ENCODE data around the gene PPDPF. TPM values are rescaled to one million over a fixed set of nuclear protein-coding genes. Genes with fewer than 3 reads are reported as not detected.

The PPDPF gene
- total and polyA plus RNA-seq, 4 donors = 36.9 to 545 (median 474) TPM

DNA sequence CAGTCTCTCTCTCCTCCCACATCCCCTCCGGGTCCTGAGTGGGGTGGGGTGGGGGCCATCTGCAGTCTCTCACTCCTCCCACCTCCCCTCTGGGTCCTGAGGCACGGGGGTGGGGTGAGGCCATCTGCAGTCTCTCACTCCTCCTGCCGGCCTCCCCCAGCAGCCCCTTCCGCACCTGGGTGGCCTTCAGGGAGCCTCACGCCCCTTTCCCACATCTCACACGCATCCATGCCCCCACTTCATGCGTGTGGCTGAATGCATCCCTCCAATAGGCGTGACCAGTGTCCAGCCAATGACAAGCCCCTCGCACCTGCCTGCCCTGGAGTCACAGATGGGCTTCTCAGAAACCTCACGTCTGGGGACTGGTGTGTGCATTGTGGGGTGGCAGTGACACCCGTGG, 28.0 kb downstream of the PPDPF start:
- peaks cover 0 to 28% (median 12%) of the 10 kb centered on the region in 3 donors for H3K27me3 ChIP-seq (ENCODE audit: control insufficient read depth in 3 of 3, insufficient read depth in 3 of 3, low read length in 2 of 3)
- TF ChIP-seq, protein P1, sequence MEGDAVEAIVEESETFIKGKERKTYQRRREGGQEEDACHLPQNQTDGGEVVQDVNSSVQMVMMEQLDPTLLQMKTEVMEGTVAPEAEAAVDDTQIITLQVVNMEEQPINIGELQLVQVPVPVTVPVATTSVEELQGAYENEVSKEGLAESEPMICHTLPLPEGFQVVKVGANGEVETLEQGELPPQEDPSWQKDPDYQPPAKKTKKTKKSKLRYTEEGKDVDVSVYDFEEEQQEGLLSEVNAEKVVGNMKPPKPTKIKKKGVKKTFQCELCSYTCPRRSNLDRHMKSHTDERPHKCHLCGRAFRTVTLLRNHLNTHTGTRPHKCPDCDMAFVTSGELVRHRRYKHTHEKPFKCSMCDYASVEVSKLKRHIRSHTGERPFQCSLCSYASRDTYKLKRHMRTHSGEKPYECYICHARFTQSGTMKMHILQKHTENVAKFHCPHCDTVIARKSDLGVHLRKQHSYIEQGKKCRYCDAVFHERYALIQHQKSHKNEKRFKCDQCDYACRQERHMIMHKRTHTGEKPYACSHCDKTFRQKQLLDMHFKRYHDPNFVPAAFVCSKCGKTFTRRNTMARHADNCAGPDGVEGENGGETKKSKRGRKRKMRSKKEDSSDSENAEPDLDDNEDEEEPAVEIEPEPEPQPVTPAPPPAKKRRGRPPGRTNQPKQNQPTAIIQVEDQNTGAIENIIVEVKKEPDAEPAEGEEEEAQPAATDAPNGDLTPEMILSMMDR (IDR thresholded peaks at IDR 0.05; ENCODE audit: control extremely low read depth, extremely low read depth) = no peak
- ATAC-seq (ENCODE audit: insufficient read depth, low FRiP score) (no peak), DNase-seq (no peak)
- no peak overlapping the region for H3K9ac ChIP-seq (ENCODE audit: insufficient read depth in 1 of 2, low read length in 2 of 2)
- no peak overlapping the region for H3K4me3 ChIP-seq
- WGBS, 2 donors = 50 to 65% methylated on average over 10 to 11 of the region's 11 CpGs
- H3K36me3 ChIP-seq (ENCODE audit: control insufficient read depth in 4 of 4, insufficient read depth in 4 of 4, low read length in 4 of 4) = no peaks in the 10 kb centered on the region
- H3K27ac ChIP-seq (ENCODE audit: low read depth in 1 of 2, low read length in 1 of 2) = no peak overlapping the region
- no peaks in the 10 kb centered on the region for H3K4me1 ChIP-seq (ENCODE audit: control insufficient read depth in 5 of 5, insufficient read depth in 5 of 5, low read length in 5 of 5)
- H3K9me3 ChIP-seq (ENCODE audit: control insufficient read depth in 4 of 4, insufficient read depth in 3 of 4, low read length in 3 of 4) = no peaks in the 10 kb centered on the region

DNA sequence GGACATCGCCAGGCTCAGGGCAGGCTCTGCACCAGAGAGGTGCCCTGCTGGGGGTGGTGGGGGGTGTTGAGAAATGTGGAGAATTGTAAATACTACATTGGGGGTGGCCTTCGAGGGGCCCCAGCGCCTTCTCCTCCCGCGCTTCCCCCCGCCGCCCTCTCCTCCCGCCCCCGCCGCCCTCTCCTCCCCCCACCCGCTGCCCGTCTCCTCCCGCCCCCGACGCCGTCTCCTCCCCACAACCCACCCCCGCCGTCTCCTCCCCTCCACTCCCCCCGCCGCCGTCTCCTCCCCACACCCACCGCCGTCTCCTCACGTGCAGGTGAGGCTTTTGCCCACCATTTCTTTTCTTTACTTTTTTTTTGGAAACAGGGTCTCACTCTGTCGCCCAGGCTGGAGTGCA, 28.5 kb downstream of the PPDPF start:
- ATAC-seq (ENCODE audit: insufficient read depth, low FRiP score) (no peak), DNase-seq (no peak)
- no peak overlapping the region for H3K4me3 ChIP-seq
- H3K27ac ChIP-seq (ENCODE audit: low read depth in 1 of 2, low read length in 1 of 2) = no peak overlapping the region
- WGBS, 2 donors = 27 to 28% methylated on average over 6 to 20 of the region's 25 CpGs
- H3K9ac ChIP-seq (ENCODE audit: insufficient read depth in 1 of 2, low read length in 2 of 2) = no peak overlapping the region
- no peaks in the 10 kb centered on the region for H3K9me3 ChIP-seq (ENCODE audit: control insufficient read depth in 4 of 4, insufficient read depth in 3 of 4, low read length in 3 of 4)
- no peaks in the 10 kb centered on the region for H3K4me1 ChIP-seq (ENCODE audit: control insufficient read depth in 5 of 5, insufficient read depth in 5 of 5, low read length in 5 of 5)
- H3K27me3 ChIP-seq (ENCODE audit: control insufficient read depth in 3 of 3, insufficient read depth in 3 of 3, low read length in 2 of 3) = peaks cover 0 to 28% (median 12%) of the 10 kb centered on the region in 3 donors
- TF ChIP-seq, protein P1 (IDR thresholded peaks at IDR 0.05; ENCODE audit: control extremely low read depth, extremely low read depth) = no peak
- no peaks in the 10 kb centered on the region for H3K36me3 ChIP-seq (ENCODE audit: control insufficient read depth in 4 of 4, insufficient read depth in 4 of 4, low read length in 4 of 4)

GRCh38 chr20:63549679-63550282, 29.2 kb downstream of the PPDPF start:
- ATAC-seq (ENCODE audit: insufficient read depth, low FRiP score) = no peak
- 81 to 87% methylated on average over 18 of the region's 18 CpGs for WGBS, 2 donors
- no peak for DNase-seq

More at GRCh38 chr20:63549679-63550282, 29.2 kb downstream of the PPDPF start:
- no peak overlapping the region for H3K9ac ChIP-seq (ENCODE audit: insufficient read depth in 1 of 2, low read length in 2 of 2)
- H3K27me3 ChIP-seq (ENCODE audit: control insufficient read depth in 3 of 3, insufficient read depth in 3 of 3, low read length in 2 of 3) = peaks cover 0 to 28% (median 12%) of the 10 kb centered on the region in 3 donors
- no peaks in the 10 kb centered on the region for H3K4me1 ChIP-seq (ENCODE audit: control insufficient read depth in 5 of 5, insufficient read depth in 5 of 5, low read length in 5 of 5)
- TF ChIP-seq, protein P1 (IDR thresholded peaks at IDR 0.05; ENCODE audit: control extremely low read depth, extremely low read depth) = no peak
- H3K4me3 ChIP-seq = no peak overlapping the region
- no peaks in the 10 kb centered on the region for H3K36me3 ChIP-seq (ENCODE audit: control insufficient read depth in 4 of 4, insufficient read depth in 4 of 4, low read length in 4 of 4)
- no peaks in the 10 kb centered on the region for H3K9me3 ChIP-seq (ENCODE audit: control insufficient read depth in 4 of 4, insufficient read depth in 3 of 4, low read length in 3 of 4)
- no peak overlapping the region for H3K27ac ChIP-seq (ENCODE audit: low read depth in 1 of 2, low read length in 1 of 2)

Measured in lung (tissue), 12 donors.